SU-DHL-6 (cell line): Measurements from ENCODE around the gene SPIRE2.

ENCODE experiments used
- H2AFZ ChIP-seq: fragments of 200-600 bp; sonication (generic); 2 replicates; pipeline ENCODE4 v1.6.1; 2014; ENCODE audit warnings: low read depth, mild to moderate bottlenecking, moderate library complexity, mixed read lengths, antibody characterized with exemption, low read length; ENCODE audit not compliant: severe bottlenecking
- H3F3A ChIP-seq: fragments of 200-600 bp; shearing (Covaris generic); 2 replicates; pipeline ENCODE4 v1.6.0; 2016; ENCODE audit warnings: antibody characterized with exemption, mild to moderate bottlenecking; ENCODE audit not compliant: insufficient read depth
- H3K27ac ChIP-seq: fragments of 200-600 bp; sonication (generic); 2 replicates; pipeline ENCODE4 v1.5.1; 2016; ENCODE audit warnings: low read depth, mild to moderate bottlenecking, low read length, moderate library complexity, mixed read lengths
- H3K27me3 ChIP-seq: fragments of 200-600 bp; sonication (generic), shearing (Covaris generic); 2 replicates; pipeline ENCODE4 v1.6.0; 2014; ENCODE audit warnings: mild to moderate bottlenecking, low read length
- H3K36me3 ChIP-seq: fragments of 200-600 bp; sonication (generic); 2 replicates; pipeline ENCODE4 v1.6.1; 2014; ENCODE audit warnings: mild to moderate bottlenecking, low read length, mixed read lengths
- H3K4me2 ChIP-seq: fragments of 300-600, 200-600 bp; shearing (Covaris generic), sonication (generic); 2 replicates; pipeline ENCODE4 v1.6.0; 2014; ENCODE audit warnings: low read length, low read depth, mild to moderate bottlenecking; ENCODE audit not compliant: poor library complexity, severe bottlenecking
- H3K4me3 ChIP-seq: fragments of 200-600 bp; sonication (generic); 2 replicates; pipeline ENCODE4 v1.5.1; 2014; ENCODE audit warnings: antibody characterized with exemption, low read length, mild to moderate bottlenecking, mixed read lengths; ENCODE audit not compliant: insufficient read depth, poor library complexity, severe bottlenecking
- H3K79me2 ChIP-seq: fragments of 200-600 bp; sonication (generic); 2 replicates; pipeline ENCODE4 v1.6.1; 2014; ENCODE audit warnings: mild to moderate bottlenecking, low read length, moderate library complexity; ENCODE audit not compliant: insufficient read depth
- H3K9ac ChIP-seq: fragments of 200-600 bp; sonication (generic); 2 replicates; pipeline ENCODE4 v1.7.0; 2014; ENCODE audit warnings: mild to moderate bottlenecking, low read length
- H3K9me2 ChIP-seq: fragments of 200-600 bp; sonication (generic); replicated peaks from 2 replicates; pipeline ENCODE4 v1.6.1; 2014; ENCODE audit warnings: low read length; ENCODE audit not compliant: insufficient read depth
- H3K9me3 ChIP-seq: fragments of 200-600 bp; sonication (generic); 2 replicates; pipeline ENCODE4 v1.6.1; 2014; ENCODE audit warnings: low read length, mixed read lengths; ENCODE audit not compliant: insufficient read depth
- H4K20me1 ChIP-seq: fragments of 200-600 bp; sonication (generic); 2 replicates; pipeline ENCODE4 v1.6.1; 2014; ENCODE audit warnings: low read depth, mild to moderate bottlenecking, antibody characterized with exemption, low read length, moderate library complexity, mixed read lengths
- CTCF ChIP-seq: fragments of 200-600 bp; sonication (generic); IDR thresholded peaks from one replicate; pipeline ENCODE4 v1.5.1; 2017; ENCODE audit warnings: antibody characterized with exemption, mild to moderate bottlenecking, low read length, moderate library complexity; ENCODE audit not compliant: insufficient read depth, poor library complexity, severe bottlenecking
- EZH2phosphoT487 ChIP-seq: fragments of 200-600 bp; sonication (generic), shearing (Covaris generic); conservative IDR thresholded peaks from 2 replicates; pipeline ENCODE4 v1.6.1; 2018; ENCODE audit warnings: mild to moderate bottlenecking, antibody characterized with exemption, low read length, moderate library complexity, mixed read lengths

The SPIRE2 gene

GRCh38 chr16:89861648-89862047 lies 33.4 kb downstream of the SPIRE2 start:
- H3K79me2 ChIP-seq, result no peaks in the 10 kb centered on the region

GRCh38 chr16:89862732-89863131 lies 34.5 kb downstream of the SPIRE2 start:
- TF ChIP-seq CTCF (no peak), EZH2phosphoT487 (no peak)
- Histone ChIP-seq H3K36me3 (no peaks in the 10 kb centered on the region), H3K9ac (no peak overlapping the region)

More at GRCh38 chr16:89861648-89862047, 33.4 kb downstream of the SPIRE2 start:
- no peak overlapping the region for H3K27ac ChIP-seq
- H3K27me3 ChIP-seq, result no peaks in the 10 kb centered on the region
- H3K9ac ChIP-seq, result no peak overlapping the region
- no peaks in the 10 kb centered on the region for H3K36me3 ChIP-seq
- H3K4me3 ChIP-seq, result no peak overlapping the region
- H3K4me2 ChIP-seq, result no peak overlapping the region
- H4K20me1 ChIP-seq, result no peaks in the 10 kb centered on the region
- no peaks in the 10 kb centered on the region for H3K9me3 ChIP-seq
- no peaks in the 10 kb centered on the region for H3K9me2 ChIP-seq
- TF ChIP-seq CTCF, result no peak
- TF ChIP-seq EZH2phosphoT487, result no peak
- H3F3A ChIP-seq, result no peaks in the 10 kb centered on the region
- H2AFZ ChIP-seq, result no peak overlapping the region

GRCh38 chr16:89863741-89864526 lies 35.7 kb downstream of the SPIRE2 start:
- no peaks in the 10 kb centered on the region for H3K9me2 ChIP-seq
- no peaks in the 10 kb centered on the region for H3F3A ChIP-seq
- no peak for TF ChIP-seq EZH2phosphoT487
- no peak for TF ChIP-seq CTCF
- no peaks in the 10 kb centered on the region for H3K79me2 ChIP-seq
- H2AFZ ChIP-seq, result no peak overlapping the region
- no peak overlapping the region for H3K4me2 ChIP-seq
- H3K27me3 ChIP-seq, result no peaks in the 10 kb centered on the region
- no peak overlapping the region for H3K9ac ChIP-seq
- H3K4me3 ChIP-seq, result no peak overlapping the region
- no peaks in the 10 kb centered on the region for H3K36me3 ChIP-seq
- H3K27ac ChIP-seq, result no peak overlapping the region
- no peaks in the 10 kb centered on the region; the same call in 1 of the 2 replicates for H3K9me3 ChIP-seq
- no peaks in the 10 kb centered on the region for H4K20me1 ChIP-seq

More at GRCh38 chr16:89862732-89863131, 34.5 kb downstream of the SPIRE2 start:
- no peaks in the 10 kb centered on the region for H3F3A ChIP-seq
- H3K27me3 ChIP-seq, result no peaks in the 10 kb centered on the region
- no peak overlapping the region for H2AFZ ChIP-seq
- no peak overlapping the region for H3K4me3 ChIP-seq
- no peak overlapping the region for H3K4me2 ChIP-seq
- H3K9me3 ChIP-seq, result no peaks in the 10 kb centered on the region; the same call in 1 of the 2 replicates
- H3K27ac ChIP-seq, result no peak overlapping the region
- no peaks in the 10 kb centered on the region for H3K9me2 ChIP-seq
- H3K79me2 ChIP-seq, result no peaks in the 10 kb centered on the region
- H4K20me1 ChIP-seq, result no peaks in the 10 kb centered on the region
